Lung (tissue), 12 donors: ENCODE measurements around the gene BRAT1. TPM values are rescaled to one million over a fixed set of nuclear protein-coding genes. Genes with fewer than 3 reads are reported as not detected.

ENCODE experiments used
- ATAC-seq: fragments of 200-7000 bp; cut with Tn5 transposase; one replicate; pipeline ENCODE4 v1.9.1; 2020; ENCODE audit warnings: moderate number of reproducible peaks; ENCODE audit not compliant: insufficient read depth, low FRiP score
- DNase-seq, 3 donors: peaks; one replicate each; pipeline ENCODE4 v3.0.0-alpha.2; 2013 to 2017
- H3K27ac ChIP-seq, 2 donors: one replicate each; pipeline ENCODE4 v1.5.1; 2013; ENCODE audit warnings: mild to moderate bottlenecking in 2 of 2, moderate library complexity in 2 of 2, control low read depth in 1 of 2, inconsistent platforms in 1 of 2, low read depth in 1 of 2, low read length in 1 of 2
- H3K27me3 ChIP-seq, 3 donors: one replicate each; pipeline ENCODE4 v1.5.1; 2013; ENCODE audit warnings: low read length in 2 of 3; ENCODE audit not compliant: control insufficient read depth in 3 of 3, insufficient read depth in 3 of 3
- H3K36me3 ChIP-seq, 4 donors: one replicate each; pipeline ENCODE4 v1.5.1; 2013; ENCODE audit warnings: low read length in 4 of 4, mild to moderate bottlenecking in 1 of 4, moderate library complexity in 1 of 4; ENCODE audit not compliant: control insufficient read depth in 4 of 4, insufficient read depth in 4 of 4
- H3K4me1 ChIP-seq, 5 donors: one replicate each; pipeline ENCODE4 v1.5.1; 2013; ENCODE audit warnings: low read length in 5 of 5, mild to moderate bottlenecking in 2 of 5, moderate library complexity in 1 of 5; ENCODE audit not compliant: control insufficient read depth in 5 of 5, insufficient read depth in 5 of 5
- H3K4me3 ChIP-seq: one replicate; pipeline ENCODE4 v1.5.1; 2013; ENCODE audit warnings: mild to moderate bottlenecking, control low read depth, moderate library complexity
- H3K9ac ChIP-seq, 2 donors: one replicate each; pipeline ENCODE4 v1.5.1; 2013; ENCODE audit warnings: low read length in 2 of 2, control low read depth in 1 of 2; ENCODE audit not compliant: insufficient read depth in 1 of 2
- H3K9me3 ChIP-seq, 4 donors: one replicate each; pipeline ENCODE4 v1.5.1; 2013; ENCODE audit warnings: low read length in 3 of 4, mild to moderate bottlenecking in 1 of 4, moderate library complexity in 1 of 4; ENCODE audit not compliant: control insufficient read depth in 4 of 4, insufficient read depth in 3 of 4
- WGBS, 2 donors: extraction: QIAGEN DNeasy Blood & Tissue Kit; methylation state at CpG; one replicate each; pipeline ENCODE4 v1.1.7; 2013; 5-methylcytosine and 5-hydroxymethylcytosine counted together
- polyA plus RNA-seq, 2 donors: library from polyadenylated mRNA; stranded (reverse); fragments of 200-250 nt; gene quantifications; one replicate each; pipeline ENCODE4 v1.2.1, GENCODE V29; 2013
- total RNA-seq, 2 donors: library from RNA; depleted of rRNA in 1 of 2; stranded (reverse); fragments of >200 nt in 1 of 2; gene quantifications; one replicate each; pipeline ENCODE4 v1.2.1, GENCODE V29; 2014 to 2021
- TF ChIP-seq, protein P1 (sequence below): IDR thresholded peaks from 2 replicates; pipeline ENCODE4 v1.5.1; 2012; ENCODE audit warnings: mild to moderate bottlenecking; ENCODE audit errors: control extremely low read depth, extremely low read depth
- donor health status: control.
- donor health status: control.
- donor health status: Bipolar disorder and iron deficiency.
- donor health status: healthy.
- donor health status: DM: yes; HTN: yes; CAD: no.

The BRAT1 gene
- total and polyA plus RNA-seq, 4 donors = 23.2 to 30.4 (median 29.1) TPM

DNA sequence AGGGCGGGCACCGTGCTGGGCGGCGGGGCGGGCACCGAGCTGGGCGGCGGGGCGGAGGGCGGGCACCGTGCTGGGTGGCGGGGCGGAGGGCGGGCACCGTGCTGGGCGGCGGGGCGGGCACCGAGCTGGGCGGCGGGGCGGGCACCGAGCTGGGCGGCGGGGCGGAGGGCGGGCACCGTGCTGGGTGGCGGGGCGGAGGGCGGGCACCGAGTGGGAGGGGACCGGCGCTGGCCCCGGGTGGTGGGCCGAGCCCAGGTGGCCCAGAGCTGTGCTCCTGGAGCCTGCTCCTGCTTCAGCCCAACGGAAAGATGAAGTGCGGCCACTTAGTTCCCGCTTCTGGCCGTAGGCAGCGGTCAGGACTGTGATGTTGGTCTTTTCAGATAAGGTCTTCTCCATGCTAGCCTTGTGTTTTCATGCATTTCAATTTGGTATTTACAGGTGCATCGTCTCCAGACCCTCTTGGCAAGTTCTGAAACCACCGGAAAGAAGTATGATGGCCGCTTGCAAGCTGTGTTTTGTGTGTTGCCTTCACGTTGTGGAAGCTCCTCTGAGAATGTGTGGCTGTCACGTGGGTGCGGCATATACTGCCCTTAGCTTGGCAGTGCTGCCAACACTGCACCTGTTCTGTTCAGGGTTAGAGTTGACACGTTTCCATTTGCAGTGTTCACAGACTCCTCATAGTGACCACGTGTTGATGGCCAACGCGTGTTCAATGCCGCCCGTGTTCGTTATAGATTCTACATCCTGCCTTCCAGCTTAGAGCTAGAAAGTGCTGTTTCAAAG, 28.7 kb upstream of the BRAT1 start:
- Histone ChIP-seq H3K27ac (no peak overlapping the region), H3K4me1 (no peaks in the 10 kb centered on the region), H3K9ac (no peak overlapping the region), H3K9me3 (peaks cover 0 to 4% (median 0%) of the 10 kb centered on the region in 4 donors), H3K4me3 (no peak overlapping the region), H3K36me3 (peaks cover 2 to 26% (median 12%) of the 10 kb centered on the region in 4 donors), H3K27me3 (no peaks in the 10 kb centered on the region)
- 95 to 96% methylated on average over 26 to 51 of the region's 54 CpGs for WGBS, 2 donors
- TF ChIP-seq, protein P1, sequence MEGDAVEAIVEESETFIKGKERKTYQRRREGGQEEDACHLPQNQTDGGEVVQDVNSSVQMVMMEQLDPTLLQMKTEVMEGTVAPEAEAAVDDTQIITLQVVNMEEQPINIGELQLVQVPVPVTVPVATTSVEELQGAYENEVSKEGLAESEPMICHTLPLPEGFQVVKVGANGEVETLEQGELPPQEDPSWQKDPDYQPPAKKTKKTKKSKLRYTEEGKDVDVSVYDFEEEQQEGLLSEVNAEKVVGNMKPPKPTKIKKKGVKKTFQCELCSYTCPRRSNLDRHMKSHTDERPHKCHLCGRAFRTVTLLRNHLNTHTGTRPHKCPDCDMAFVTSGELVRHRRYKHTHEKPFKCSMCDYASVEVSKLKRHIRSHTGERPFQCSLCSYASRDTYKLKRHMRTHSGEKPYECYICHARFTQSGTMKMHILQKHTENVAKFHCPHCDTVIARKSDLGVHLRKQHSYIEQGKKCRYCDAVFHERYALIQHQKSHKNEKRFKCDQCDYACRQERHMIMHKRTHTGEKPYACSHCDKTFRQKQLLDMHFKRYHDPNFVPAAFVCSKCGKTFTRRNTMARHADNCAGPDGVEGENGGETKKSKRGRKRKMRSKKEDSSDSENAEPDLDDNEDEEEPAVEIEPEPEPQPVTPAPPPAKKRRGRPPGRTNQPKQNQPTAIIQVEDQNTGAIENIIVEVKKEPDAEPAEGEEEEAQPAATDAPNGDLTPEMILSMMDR = no peak
- DNase-seq = no peak
- ATAC-seq = no peak

DNA sequence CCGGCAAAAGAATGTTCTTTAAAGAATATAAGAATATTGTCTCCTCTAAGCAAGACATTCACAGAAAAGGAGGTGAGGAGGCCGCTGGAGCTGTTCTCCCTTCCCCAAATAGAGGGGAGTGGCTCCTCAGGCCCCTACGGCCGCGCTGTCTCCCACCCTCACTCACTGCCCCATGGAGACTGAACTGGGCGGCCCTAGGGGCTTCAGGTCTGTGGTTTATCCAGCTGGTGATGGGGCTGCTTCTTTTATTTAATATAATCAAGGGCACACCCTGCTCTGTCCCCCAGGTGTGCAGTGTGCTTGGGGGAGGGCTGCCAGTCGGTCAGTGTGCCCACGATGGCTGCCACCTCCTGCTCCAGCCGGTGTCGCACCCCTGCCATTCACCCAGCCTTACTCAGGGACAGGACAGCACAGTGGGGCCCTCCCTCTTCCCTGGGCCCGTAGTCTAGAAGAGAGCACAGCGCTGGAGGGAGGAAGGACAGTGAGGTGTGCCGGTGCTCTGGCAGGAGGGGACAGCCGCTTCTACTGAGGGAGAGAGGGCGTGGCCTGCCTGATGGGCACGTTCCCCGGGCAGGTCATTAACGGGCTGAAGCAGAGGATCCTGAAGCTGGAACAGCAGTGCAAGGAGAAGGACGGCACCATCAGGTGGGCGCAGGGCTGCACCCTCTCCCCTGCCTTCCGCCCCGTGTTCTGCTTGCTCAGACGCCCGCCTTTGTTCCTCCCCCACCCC, 26.8 kb upstream of the BRAT1 start:
- DNase-seq = no peak
- Histone ChIP-seq H3K27ac (no peak overlapping the region), H3K9ac (no peak overlapping the region), H3K36me3 (peaks cover 2 to 30% (median 10%) of the 10 kb centered on the region in 4 donors), H3K4me3 (no peak overlapping the region), H3K27me3 (no peaks in the 10 kb centered on the region), H3K4me1 (no peaks in the 10 kb centered on the region), H3K9me3 (peaks cover 0 to 4% (median 0%) of the 10 kb centered on the region in 4 donors)
- TF ChIP-seq, protein P1 = no peak
- no peak for ATAC-seq
- 92% methylated on average over 23 to 24 of the region's 24 CpGs for WGBS, 2 donors

DNA sequence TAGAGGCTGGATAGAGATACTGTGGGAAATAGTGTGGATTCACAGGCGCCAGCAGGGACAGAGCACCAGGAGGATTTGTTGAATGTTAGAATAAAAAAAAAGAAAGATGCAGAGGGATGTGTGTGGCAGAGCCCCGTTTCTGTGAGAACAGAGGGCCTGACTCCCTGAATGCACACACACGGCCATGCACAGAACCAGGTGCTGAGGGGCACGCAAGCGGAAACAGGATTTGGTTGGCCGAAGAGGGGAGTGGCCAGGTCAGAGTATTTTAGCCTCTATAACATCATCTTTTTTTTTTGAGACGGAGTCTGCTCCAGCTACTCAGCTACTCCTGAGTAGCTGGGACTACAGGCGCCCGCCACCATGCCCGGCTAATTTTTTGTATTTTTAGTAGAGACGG, 25.3 kb upstream of the BRAT1 start:
- Histone ChIP-seq H3K9ac (no peak overlapping the region), H3K36me3 (peaks cover under 1 to 28% (median 7%) of the 10 kb centered on the region in 4 donors), H3K9me3 (no peaks in the 10 kb centered on the region), H3K27ac (no peak overlapping the region), H3K27me3 (no peaks in the 10 kb centered on the region), H3K4me3 (no peak overlapping the region), H3K4me1 (no peaks in the 10 kb centered on the region)
- WGBS, 2 donors = 95 to 99% methylated on average over 8 to 11 of the region's 11 CpGs
- DNase-seq = no peak
- ATAC-seq = no peak
- TF ChIP-seq, protein P1 = no peak
